Mammary epithelial cell (primary cell): ENCODE data around the gene TCF4.

Source experiments
- CTCF ChIP-seq, 2 donors: IDR thresholded peaks in 1 of 2; conservative IDR thresholded peaks in 1 of 2; 2 replicates each; pipeline ENCODE4 v1.5.1; 2011 to 2012; ENCODE audit warnings: inconsistent platforms in 2 of 2, low read length in 2 of 2, mild to moderate bottlenecking in 2 of 2, control low read depth in 1 of 2, low read depth in 1 of 2; ENCODE audit not compliant: insufficient read depth in 1 of 2; ENCODE audit errors: extremely low read depth in 1 of 2
- EZH2 ChIP-seq: IDR thresholded peaks from 2 replicates; pipeline ENCODE4 v1.6.1; 2012; ENCODE audit warnings: low read length, inconsistent platforms, borderline replicate concordance

DNA sequence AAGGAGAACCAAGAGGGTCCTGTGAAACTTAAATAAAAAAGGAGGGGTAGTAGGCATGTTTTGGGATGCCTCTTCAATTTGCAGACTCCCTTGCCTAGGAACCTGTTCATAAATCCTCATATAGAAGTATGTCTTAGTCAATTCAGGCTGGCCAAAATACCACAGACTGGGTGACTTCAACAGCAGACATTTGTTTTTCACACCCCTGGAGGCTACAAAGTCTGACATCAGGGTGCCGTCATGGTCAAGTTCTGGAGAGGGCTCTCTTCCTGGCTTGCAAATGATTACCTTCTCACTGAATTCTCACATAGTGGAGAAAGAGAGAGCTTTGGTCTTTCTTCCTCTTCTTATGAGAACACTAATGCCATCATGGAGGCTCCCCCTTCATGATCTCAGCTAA lies 4.1 kb upstream of the TCF4 start:
- no peak for TF ChIP-seq CTCF (conservative IDR thresholded peaks at IDR 0.05 in 1 of 2, IDR thresholded peaks at IDR 0.05 in 1 of 2; ENCODE audit: extremely low read depth in 1 of 2, insufficient read depth in 1 of 2, low read depth in 1 of 2, low read length in 2 of 2)
- TF ChIP-seq EZH2 = no peak
